GM18498 (cell line): ENCODE data around the gene RPAP3.

Experiments used
- ATAC-seq: cut with Tn5 transposase; IDR thresholded peaks from one replicate; pipeline ENCODE4 v1.9.1; 2021; ENCODE audit warnings: mild to moderate bottlenecking, moderate library complexity; ENCODE audit not compliant: unreplicated experiment

RPAP3 gene

DNA sequence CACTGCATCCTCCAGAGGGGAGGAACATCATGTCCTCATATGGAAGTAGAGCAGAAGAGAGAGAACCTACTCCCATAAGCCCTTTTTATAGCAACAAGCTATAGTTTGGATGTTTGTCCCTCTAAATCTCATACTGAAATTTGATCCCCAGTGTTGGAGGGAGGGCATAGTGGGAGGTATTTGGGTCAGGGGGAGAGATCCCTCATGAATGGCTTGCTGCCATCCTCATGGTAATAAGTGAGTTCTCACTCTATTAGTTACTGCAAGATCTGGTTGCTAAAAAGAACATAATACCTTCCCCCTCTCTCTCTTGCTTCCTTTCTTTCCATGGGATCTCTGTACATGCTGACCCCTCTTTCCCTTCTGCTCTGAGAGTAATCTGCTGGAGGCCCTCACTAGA is 93.9 kb downstream of the RPAP3 start:
- ATAC-seq, result no peak
